Loucy (cell line): Measurements from ENCODE around the gene BARX1.

Source experiments
- EZH2phosphoT487 ChIP-seq: fragments of 200-600 bp; IDR thresholded peaks from 2 replicates; pipeline ENCODE4 v1.6.1; 2018; ENCODE audit warnings: antibody characterized with exemption, mild to moderate bottlenecking, moderate library complexity, borderline replicate concordance
- TF ChIP-seq, protein P1 (sequence below): fragments of 200-600 bp; sonication (generic); conservative IDR thresholded peaks from 2 replicates; pipeline ENCODE4 v1.5.1; 2014; ENCODE audit warnings: mild to moderate bottlenecking, antibody characterized with exemption, low read length

DNA sequence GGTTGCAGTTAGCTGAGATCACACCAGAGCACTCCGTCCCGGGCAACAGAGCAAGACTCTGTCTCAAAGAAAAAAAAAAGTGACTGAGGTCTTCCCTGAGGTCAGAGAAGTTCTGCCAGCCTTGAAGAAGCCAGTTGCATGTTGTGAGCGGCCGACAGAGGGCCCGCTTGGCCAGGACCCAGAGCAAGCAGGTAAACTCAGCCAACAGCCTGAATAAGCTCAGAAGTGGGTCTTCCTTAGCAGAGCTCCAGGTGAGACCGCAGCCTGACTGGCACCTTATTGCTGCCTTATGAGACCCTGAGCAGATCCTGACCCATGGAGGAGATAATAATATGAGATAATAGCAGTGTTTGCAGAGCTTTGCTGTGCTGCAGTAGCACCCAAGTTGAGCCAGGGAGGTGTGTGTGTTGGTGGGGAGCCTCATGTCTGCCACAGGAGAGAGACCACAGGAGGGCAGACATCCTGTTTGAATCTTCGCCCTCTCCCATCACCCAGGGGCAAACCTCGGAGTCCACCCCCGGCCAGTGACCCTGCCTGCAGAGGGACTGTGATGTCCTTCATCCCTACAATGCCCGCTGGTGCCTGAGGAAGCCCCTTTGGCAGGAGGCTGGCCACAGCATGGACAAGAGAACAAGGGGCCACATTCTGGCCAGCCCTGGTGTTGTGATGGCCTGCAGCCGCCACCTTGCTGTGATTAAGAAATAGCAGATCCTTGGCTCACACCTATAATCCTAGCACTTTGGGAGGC lies 10.8 kb upstream of the BARX1 start:
- TF ChIP-seq, protein P1, sequence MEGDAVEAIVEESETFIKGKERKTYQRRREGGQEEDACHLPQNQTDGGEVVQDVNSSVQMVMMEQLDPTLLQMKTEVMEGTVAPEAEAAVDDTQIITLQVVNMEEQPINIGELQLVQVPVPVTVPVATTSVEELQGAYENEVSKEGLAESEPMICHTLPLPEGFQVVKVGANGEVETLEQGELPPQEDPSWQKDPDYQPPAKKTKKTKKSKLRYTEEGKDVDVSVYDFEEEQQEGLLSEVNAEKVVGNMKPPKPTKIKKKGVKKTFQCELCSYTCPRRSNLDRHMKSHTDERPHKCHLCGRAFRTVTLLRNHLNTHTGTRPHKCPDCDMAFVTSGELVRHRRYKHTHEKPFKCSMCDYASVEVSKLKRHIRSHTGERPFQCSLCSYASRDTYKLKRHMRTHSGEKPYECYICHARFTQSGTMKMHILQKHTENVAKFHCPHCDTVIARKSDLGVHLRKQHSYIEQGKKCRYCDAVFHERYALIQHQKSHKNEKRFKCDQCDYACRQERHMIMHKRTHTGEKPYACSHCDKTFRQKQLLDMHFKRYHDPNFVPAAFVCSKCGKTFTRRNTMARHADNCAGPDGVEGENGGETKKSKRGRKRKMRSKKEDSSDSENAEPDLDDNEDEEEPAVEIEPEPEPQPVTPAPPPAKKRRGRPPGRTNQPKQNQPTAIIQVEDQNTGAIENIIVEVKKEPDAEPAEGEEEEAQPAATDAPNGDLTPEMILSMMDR, result no peak
- TF ChIP-seq EZH2phosphoT487, result no peak
